NCI-H460 (cell line): ENCODE data around the gene MYOZ1. TPM values are rescaled to one million over a fixed set of nuclear protein-coding genes. Genes with fewer than 3 reads are reported as not detected.

Source experiments
- DNase-seq: peaks from one replicate; pipeline ENCODE4 v3.0.0-alpha.2; 2016; ENCODE audit warnings: low read depth; ENCODE audit errors: extremely low read depth
- total RNA-seq: library from RNA; depleted of rRNA; stranded (reverse); fragments of >200 nt; shearing (Covaris generic); gene quantifications from 2 replicates; pipeline ENCODE4 v1.2.3, GENCODE V29; 2014; rRNA removed

The MYOZ1 gene
- total RNA-seq, 1 experiment from 2014 or later, result not detected

DNA sequence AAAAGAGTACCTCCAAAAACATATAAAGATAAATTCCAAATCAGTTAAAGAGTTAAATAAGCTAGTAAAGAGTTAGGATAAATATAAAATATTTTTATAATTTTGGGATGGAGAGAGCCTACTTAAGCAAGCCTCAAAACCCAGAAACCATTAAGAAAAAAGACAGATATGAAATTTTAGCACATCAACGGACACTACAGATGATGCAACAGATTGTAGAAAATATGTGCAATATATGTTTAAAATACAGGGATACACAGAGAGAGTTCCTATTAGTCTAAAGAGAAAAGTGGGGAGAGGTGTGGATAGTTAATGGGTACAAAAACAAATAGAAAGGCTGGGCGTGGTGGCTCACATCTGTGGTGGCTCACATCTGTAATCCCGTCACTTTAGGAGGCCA, 26.6 kb downstream of the MYOZ1 start:
- DNase-seq, result no peak

DNA sequence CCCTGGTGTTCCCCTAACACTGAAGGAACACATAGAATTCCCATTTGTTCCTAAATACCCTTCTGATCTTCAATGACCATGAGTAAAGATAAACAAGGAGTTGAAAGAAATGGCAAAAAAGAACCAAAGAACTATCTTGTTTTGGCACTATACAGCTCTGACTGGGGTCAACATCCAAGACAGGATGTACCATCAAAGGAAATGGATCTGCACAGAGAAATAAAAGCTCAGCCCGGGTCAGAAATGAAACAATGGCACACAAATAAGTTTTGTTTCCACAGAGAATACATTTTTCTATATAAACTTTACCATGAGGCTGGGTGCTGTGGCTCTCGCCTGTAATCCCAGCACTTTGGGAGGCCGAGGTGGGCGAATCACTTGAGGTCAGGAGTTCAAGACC, 32.2 kb downstream of the MYOZ1 start:
- no peak for DNase-seq

DNA sequence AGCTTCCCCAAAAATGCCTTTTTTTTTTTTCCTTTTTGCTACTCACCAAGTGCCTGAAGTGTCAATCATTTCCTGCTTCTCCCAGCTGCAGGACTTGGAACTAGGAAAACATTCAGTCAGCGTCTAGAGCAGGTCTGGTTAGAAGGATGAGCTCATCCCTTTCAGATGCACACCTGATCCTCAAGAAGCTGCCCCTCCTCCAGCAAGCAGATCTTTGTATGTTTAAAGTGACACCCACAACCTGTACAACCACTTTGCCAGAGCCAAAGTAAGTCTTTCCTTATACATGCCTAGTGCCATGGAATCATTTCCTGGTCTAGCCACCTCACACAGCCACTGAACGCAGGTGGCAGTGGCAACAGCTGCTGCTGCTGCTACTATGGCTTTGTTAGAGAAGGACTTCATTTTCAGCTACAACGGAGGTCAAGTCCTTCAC, 39.8 kb downstream of the MYOZ1 start:
- no peak for DNase-seq

DNA sequence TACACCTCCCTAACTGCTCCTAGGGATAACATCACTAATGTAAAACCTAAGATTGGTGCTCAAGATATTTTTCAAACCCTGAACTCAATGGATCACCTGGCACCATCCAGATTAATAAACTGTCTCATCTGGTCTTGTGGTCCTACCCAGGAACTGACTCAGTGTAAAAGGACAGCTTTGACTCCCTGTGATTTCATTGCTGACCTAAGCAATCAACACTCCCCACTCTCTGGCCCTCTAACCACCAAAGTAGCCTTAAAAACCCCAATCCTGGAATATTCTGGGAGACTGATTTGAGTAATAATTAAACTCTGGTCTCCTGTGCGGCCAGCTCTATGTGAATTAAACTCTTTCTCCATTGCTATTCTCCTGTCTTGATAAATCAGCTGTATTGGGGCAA, 43.9 kb downstream of the MYOZ1 start:
- DNase-seq, result no peak

DNA sequence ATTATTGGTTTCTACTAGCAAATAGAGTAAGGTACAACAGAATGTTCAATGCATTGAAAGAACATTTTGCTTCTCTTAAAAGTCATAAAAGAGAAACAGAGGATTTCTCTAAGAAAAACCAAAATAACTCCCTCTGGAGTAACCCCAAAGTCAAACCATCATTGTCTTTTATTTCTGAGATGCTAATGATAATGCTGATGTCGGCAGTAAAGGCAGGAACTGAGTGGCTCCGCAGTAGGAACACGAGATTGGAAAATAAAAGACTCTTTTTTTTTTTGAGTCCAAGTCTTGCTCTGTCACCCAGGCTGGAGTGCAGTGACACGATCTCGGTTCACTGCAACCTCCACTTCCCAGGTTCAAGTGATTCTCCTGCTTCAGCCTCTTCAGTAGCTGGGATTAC, 47.5 kb downstream of the MYOZ1 start:
- DNase-seq, result no peak

DNA sequence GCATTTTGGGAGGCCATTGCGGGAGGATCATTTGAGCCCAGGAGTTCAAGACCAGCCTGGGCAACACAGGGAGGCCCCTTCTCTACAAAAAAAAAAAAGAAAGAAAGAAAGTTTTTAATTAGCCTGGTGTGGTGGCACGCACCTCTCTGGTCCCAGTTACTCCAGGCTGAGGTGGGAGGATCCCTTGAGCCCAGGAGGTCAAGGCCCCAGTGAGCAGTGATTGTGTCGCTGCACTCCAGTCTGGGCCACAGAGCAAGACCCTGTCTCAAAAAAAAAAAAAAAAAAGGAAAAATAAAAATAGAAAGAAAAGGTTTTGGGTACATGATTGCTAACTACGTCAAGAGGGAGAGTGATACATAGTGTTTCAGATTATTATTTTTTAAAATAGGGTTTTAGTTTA, 48.2 kb downstream of the MYOZ1 start:
- DNase-seq, result no peak

DNA sequence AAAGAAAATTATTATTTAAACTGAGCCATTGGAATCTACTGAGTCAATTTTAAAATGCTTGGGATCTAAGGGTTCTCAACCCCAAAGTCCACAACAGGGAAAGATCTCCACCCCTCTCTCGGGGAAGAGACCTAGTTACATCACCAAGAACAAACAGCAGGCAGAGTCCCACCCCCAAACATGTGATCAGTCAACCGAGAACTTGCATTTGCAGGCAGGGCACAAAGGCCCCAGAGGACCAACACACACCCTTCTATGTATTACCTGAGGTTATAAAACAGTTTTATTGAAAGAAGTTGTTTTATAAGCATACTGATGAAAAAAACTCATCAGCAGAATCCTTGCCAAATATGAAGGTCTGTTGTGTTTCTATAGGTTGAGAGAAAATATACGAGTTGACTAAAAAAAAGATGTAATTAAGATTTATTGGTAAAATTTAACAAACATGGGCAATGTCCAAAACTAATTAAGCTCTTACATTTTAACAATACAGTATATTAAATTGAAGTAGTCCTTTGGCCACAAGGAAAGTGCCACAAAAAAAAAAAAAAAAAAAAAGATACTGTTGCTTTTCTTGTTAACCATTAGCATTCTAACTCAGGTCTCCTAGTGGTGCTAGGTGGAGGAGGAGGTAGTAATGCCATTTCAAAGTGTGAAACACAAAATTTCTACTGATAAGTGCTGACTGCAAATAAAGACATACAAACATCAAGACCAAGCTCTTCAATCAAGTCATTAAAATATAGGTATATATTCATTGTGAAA, 49.2 kb downstream of the MYOZ1 start:
- DNase-seq, result peak; percentile 30

DNA sequence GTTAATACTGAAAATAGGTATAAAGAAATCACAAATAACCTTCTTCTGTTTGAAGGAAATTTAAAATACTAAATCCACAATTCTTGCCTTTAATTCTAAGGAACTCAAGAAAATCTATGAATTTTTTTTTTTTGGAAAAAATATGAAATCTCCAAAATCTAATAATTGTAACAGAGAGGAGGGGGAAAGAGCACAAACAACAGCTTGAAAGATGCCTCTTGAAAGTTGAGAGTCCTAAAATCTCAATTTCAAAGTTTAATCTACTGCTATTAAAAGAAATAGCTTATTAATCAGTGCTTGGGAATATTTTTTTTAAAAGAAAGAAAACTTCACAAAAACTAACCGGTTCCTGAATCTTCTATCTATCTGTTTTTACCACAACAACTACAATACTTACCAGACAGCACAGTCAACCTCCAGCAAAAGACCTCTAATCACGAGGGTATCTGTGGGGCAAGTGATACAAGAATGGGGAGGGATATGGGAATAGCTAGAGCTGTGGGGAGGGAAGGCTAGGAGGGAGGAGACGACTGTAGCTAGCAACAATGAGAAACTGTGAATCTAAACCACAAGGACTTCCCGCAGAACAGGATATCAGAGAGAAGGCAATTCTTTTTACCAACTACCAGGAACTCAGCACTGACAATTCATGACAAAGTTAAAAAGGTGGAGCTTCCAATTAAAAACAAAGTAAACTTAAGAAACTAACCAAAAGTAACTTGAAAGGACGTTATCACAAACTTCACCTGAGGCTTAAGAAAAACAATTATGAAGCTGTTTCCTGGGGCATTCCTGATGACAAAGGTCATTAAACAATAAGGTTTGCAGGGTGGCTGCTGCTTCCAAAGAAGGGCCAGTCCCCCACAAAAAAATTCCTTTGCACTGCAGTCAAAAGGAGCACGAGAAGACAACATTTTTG, 50.1 kb downstream of the MYOZ1 start, which contains the start of gene USP54:
Gene USP54, minus strand, starts transcription at position 462 of the 919 bp plus-strand sequence. CDS start 15,684 bp downstream, outside the sequence.
- no peak for DNase-seq

DNA sequence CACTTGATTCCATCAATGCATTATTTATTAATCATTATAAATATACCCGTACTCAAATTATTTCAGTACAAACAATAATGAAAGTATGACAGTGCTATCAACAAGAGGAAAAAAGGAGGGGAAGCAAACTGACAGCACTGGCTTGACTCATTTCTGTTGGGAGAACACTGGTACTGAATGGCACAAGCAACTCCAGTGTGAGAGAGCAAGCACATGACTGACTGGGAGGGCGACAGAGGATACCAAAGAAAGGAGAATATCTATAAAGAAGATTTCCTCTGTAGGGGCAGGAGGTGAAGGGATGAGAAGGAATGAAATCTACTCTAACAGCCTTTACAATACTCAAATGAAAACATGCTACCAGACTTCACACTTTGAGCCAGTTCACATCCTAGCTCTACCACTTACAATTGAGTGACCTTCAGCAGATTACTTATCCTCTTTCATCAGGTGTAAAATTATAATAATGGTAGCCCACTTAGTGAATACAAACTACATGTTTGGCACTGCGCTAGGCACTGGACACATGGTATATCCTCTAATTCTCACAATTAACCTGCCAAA, 51.6 kb downstream of the MYOZ1 start:
- no peak for DNase-seq

DNA sequence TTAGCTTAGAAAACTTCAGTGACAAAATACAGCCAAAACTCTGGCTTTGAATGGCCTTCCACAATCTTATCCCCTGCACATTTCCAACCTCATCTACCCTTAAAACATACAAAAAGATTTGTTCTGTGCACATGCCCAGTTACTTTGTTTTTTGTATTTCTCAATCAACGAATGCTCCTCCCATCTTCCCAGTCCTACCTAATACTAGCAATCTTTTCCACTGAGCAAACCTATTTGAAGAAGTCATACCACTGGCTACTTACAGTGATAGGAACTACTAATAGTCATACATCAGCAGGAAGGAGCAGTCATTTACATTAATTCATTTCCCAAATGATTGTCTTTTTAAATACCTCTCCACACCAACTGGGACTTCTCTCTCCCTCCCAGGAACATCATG, 52.6 kb downstream of the MYOZ1 start:
- DNase-seq, result no peak

DNA sequence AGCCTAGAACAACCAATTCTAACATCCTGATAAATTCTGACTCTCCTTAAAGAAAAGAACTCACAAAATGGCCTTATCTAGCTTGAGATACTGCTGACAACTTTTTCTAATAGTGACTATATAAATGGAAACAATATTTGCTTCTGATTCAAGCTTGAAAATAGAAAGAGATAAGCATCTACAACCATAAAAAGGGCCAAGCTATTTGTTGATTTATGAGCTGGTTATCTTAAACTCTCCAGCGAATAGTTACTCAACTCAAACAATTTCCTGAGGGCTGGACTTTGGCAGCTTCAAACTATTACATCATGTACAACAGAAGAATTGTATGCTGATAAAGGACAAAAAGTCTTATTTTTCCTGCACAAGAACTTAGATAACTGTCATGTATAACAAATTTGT, 54.7 kb downstream of the MYOZ1 start:
- DNase-seq, result no peak

DNA sequence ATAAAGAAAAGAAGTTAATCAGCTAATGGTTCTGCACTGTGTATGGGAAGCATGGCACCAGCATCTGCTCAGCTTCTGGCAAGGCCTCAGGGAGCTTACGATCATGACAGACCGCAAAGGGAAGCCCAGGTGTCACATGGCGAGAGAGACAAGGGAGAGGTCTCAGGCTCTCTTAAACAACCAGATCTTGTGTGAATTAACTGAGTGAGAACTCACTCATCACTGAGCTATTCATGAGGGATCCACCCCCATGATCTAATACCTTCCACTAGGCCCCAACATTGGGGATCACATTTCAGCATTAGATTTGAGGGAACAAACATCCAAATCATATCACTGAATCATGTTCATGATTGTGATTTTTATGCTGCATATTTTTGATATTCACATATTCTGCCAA, 55.9 kb downstream of the MYOZ1 start:
- DNase-seq, result no peak

DNA sequence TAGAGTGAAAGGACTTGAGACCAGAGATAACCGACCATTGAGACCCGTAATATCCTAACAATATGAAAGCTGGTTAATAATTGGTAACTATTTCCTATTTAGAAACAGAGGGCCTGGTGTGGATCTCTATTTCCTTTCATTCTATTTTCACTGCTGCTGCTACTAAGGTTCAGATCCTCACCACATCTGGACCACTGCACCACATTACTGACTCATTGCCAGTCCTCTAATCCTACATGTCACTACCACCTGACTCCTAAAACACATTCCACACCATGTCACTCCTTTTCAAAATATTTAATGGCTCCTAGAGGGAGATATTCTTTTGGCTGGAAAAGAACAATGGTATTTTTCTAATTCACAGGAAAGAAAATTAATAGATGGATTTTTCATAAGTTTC, 56.5 kb downstream of the MYOZ1 start:
- DNase-seq, result no peak

DNA sequence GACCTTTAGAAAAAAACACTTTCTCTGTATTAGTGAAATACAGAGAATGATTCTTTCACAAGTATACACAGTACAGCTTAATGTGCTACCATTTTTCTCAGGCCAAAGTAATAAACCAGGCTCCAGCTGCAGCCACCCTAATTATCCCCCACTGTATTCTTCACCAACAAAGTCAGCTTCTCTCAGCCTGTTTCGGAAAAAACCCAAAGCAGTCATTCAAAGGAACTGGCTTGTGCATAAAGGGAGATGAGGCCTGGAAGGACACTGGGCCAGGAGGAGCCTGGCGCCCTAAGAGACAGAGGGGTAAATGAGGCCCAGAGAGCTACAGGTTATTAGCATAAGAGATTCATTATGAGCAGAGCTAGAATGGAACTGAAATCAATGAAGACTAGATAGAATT, 59.4 kb downstream of the MYOZ1 start:
- no peak for DNase-seq

Other genes with a start within 250 kb of the MYOZ1 start
- 111 and 120 TPM in 2 replicates for gene ANXA7, start 227.4 kb downstream of the MYOZ1 start, total RNA-seq
- 0.43 and 1.0 TPM in 2 replicates for gene MSS51, start 207.9 kb downstream of the MYOZ1 start, total RNA-seq
- gene PPP3CB, start 145.4 kb downstream of the MYOZ1 start, total RNA-seq, result 15.3 and 17.1 TPM in 2 replicates
- gene USP54, start 50.1 kb downstream of the MYOZ1 start, total RNA-seq, result 15.3 and 16.4 TPM in 2 replicates
- gene SYNPO2L, start 14.6 kb upstream of the MYOZ1 start, total RNA-seq, result not detected in 2 replicates
- 5.2 TPM in 2 replicates for gene AGAP5, start 56.6 kb upstream of the MYOZ1 start, total RNA-seq
- gene SEC24C, start 102.9 kb upstream of the MYOZ1 start, total RNA-seq, result 66.4 and 69.0 TPM in 2 replicates
- 53.9 and 60.7 TPM in 2 replicates for gene CHCHD1, start 140.6 kb upstream of the MYOZ1 start, total RNA-seq
- 19.7 and 32.4 TPM in 2 replicates for gene ZSWIM8, start 144.1 kb upstream of the MYOZ1 start, total RNA-seq
- 18.5 and 20.8 TPM in 2 replicates for gene NDST2, start 170.1 kb upstream of the MYOZ1 start, total RNA-seq
- 12.7 and 16.7 TPM in 2 replicates for gene CAMK2G, start 233.1 kb upstream of the MYOZ1 start, total RNA-seq